Activated CD4-positive, alpha-beta T cell treated with anti-CD3 and anti-CD28 coated beads for 36 hours (primary cell): ENCODE measurements around the gene ADGRD2. TPM values are rescaled to one million over a fixed set of nuclear protein-coding genes. Genes with fewer than 3 reads are reported as not detected.

Experiments used
- ATAC-seq: fragments of 200-7000 bp; cut with Tn5 transposase; one replicate; pipeline ENCODE4 v1.10.0; 2021; ENCODE audit warnings: mild to moderate bottlenecking, moderate library complexity
- CTCF ChIA-PET: fragments of 350-600 bp; sonication (Branson Sonifier 250); formaldehyde crosslinking; loops from one replicate; lab custom pipeline; 2021; ENCODE audit warnings: antibody characterized with exemption; lab: Charles Lee
- POLR2A ChIA-PET: fragments of 350-600 bp; sonication (Branson Sonifier 250); formaldehyde crosslinking; loops from one replicate; lab custom pipeline; 2021; ENCODE audit warnings: antibody characterized with exemption, inconsistent platforms; lab: Charles Lee
- DNase-seq: peaks from one replicate; pipeline ENCODE4 v3.0.0-alpha.2; 2020
- H3K27ac Mint-ChIP-seq: one replicate; pipeline ENCODE4 v1.8.0; 2021; ENCODE audit warnings: mixed read lengths
- H3K27me3 Mint-ChIP-seq: one replicate; pipeline ENCODE4 v1.8.0; 2021; ENCODE audit warnings: mixed read lengths
- H3K36me3 Mint-ChIP-seq: one replicate; pipeline ENCODE4 v1.8.0; 2021; ENCODE audit warnings: low read depth, mixed read lengths
- H3K4me1 Mint-ChIP-seq: one replicate; pipeline ENCODE4 v1.8.0; 2021; ENCODE audit warnings: mixed read lengths
- H3K4me3 Mint-ChIP-seq: one replicate; pipeline ENCODE4 v1.8.0; 2021; ENCODE audit warnings: mild to moderate bottlenecking, moderate library complexity, mixed read lengths
- H3K9me3 Mint-ChIP-seq: one replicate; pipeline ENCODE4 v1.8.0; 2021; ENCODE audit warnings: low read depth, mixed read lengths
- intact Hi-C, 2 experiments: fragments of 100-400 bp; cut with DNase I in 1 of 2; cut with micrococcal nuclease in 1 of 2; formaldehyde crosslinking; loops; one replicate each; pipeline versions ENCODE4 v1.14.2 to v1.15.1; 2022 to 2024; cut with DNase I, micrococcal nuclease
- total RNA-seq, 2 experiments: library from RNA; stranded (reverse); gene quantifications; one replicate each; pipeline ENCODE4 v1.2.3, GENCODE V29; 2021

Gene ADGRD2
- total RNA-seq, 2 experiments from 2014 or later: not detected

DNA sequence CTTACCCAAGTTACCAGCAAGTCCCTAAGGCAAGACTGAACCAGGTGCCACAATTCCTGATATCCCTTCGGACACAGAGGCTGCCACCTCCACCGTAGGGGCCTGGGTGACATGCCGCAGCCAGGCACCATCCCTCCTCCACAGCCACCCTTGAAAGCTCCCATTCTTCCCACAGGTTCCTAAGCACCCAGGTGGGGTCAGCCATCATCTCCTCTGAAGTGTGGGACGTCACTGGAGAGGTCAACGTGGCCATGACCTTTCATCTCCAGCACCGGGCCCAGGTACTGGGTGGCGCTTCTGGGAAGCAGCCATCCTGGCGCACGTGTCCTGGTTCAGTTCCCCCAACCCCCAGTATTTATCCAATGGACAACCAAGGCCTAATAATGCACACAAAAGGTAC lies 8.2 kb downstream of the ADGRD2 start:
- intact Hi-C loops: no loop called here
- Mint-ChIP-seq H3K9me3 (no peaks in the 10 kb centered on the region), H3K27ac (no peak overlapping the region), H3K4me1 (no peaks in the 10 kb centered on the region), H3K4me3 (no peak overlapping the region), H3K27me3 (peaks cover 2% of the 10 kb centered on the region), H3K36me3 (no peaks in the 10 kb centered on the region)
- ChIA-PET POLR2A (no interaction called here), CTCF (no interaction called here)
- no peak for ATAC-seq
- no peak for DNase-seq

DNA sequence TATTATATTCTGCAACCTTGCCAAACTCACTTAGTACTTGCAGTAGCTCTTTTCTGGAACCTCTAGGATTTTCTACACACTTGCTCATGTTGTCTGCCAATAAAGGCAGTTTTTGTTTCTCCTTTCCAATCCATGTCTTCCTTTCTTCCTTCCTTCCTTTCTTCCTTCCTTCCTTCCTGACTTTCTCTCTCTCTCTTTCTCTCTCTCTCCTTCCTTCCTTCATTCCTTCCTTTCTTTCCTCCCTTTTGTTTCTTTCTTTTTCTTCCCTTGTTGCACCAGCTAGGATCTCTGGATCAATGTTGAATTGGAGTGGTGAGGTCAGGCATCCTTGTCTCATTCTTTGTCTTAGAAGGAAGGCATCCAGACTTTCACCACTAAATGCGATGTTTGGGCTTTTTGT lies 12.5 kb downstream of the ADGRD2 start:
- CTCF ChIA-PET: no interaction called here
- Mint-ChIP-seq H3K4me3 (no peak overlapping the region), H3K27ac (no peak overlapping the region), H3K9me3 (no peaks in the 10 kb centered on the region), H3K36me3 (no peaks in the 10 kb centered on the region), H3K4me1 (no peaks in the 10 kb centered on the region), H3K27me3 (peaks cover 5% of the 10 kb centered on the region)
- intact Hi-C loops: no loop called here
- DNase-seq: no peak
- ATAC-seq: no peak
- POLR2A ChIA-PET: no interaction called here

DNA sequence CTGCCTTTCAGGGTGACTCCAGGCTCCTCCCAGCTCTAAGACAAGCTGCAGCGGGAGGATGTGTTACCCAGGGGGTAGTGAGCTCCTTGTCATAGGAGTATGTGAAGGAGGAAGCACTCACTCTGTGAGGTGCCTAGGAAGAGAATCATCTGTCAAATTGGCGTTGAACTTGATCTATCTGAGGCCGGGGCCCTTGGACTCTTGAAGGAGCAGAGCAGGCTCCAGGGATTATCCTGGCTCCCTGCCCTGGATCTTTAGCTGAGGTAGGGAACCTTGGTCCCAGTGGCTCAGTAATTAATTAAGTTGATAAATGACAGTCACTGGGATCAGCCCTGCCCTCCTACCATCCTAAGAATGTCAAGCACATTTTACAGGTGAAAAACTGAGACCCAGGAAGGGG lies 15.5 kb downstream of the ADGRD2 start:
- H3K9me3 Mint-ChIP-seq: no peaks in the 10 kb centered on the region
- no peak for DNase-seq
- ATAC-seq: no peak
- intact Hi-C loops: no loop called here
- H3K36me3 Mint-ChIP-seq: no peaks in the 10 kb centered on the region
- CTCF ChIA-PET: no interaction called here
- H3K4me1 Mint-ChIP-seq: no peaks in the 10 kb centered on the region
- peaks cover 6% of the 10 kb centered on the region for H3K27me3 Mint-ChIP-seq
- POLR2A ChIA-PET: no interaction called here
- no peak overlapping the region for H3K4me3 Mint-ChIP-seq
- no peak overlapping the region for H3K27ac Mint-ChIP-seq

DNA sequence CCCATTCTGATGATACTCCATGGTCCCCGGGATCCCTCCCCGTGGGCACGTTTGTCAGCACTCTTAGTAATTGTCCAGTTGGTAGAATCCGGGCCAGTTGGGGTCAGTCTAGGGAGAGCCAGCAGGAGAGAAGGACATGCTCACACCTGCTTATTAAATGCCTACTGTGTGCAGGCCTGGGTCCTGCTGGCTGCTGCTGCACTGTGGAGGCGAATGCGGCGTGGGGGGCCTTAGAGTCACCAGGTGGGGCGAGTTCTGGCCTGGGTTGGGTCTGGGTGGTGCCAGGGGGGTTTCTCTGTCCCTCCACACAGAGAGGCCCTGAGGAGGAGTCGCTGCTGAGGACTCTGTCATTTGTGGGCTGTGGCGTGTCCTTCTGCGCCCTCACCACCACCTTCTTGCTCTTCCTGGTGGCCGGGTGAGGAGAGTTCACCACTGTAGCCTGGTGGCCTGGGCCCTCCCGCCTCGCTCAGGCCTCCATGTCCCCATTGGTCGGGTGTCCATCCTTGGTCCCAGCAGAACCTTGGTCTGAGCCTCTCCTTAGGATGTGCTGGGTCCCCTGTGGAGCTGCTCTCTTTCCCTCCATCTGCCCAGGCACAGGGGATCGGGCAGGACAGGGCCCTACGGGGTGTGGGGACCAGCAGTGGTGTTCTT lies 17.3 kb downstream of the ADGRD2 start:
- ATAC-seq (no peak), DNase-seq (no peak)
- intact Hi-C loops: no loop called here

DNA sequence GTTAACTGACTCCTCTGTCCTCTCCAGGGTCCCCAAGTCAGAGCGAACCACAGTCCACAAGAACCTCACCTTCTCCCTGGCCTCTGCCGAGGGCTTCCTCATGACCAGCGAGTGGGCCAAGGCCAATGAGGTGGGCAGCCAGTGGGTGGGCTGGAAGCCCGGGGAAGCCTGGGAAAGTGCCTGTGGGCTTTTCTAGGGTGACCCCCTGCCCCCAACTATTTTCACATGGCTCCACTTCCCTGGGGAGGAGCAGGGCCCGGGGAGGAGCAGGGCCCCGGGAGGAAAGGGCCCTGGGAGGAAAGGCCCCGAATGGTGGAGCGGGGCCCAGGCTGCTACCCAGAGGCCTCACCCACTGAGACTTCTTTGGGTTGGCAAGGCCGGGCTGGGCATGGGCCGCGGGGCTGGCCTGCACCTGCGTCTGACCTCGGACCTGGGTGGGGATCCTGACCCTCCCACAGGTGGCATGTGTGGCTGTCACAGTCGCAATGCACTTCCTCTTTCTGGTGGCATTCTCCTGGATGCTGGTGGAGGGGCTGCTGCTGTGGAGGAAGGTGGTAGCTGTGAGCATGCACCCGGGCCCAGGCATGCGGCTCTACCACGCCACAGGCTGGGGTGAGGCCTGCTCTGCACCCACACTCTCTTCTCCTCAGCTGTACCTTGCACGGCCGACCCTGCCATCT lies 17.9 kb downstream of the ADGRD2 start:
- no peaks in the 10 kb centered on the region for H3K4me1 Mint-ChIP-seq
- H3K27ac Mint-ChIP-seq: no peak overlapping the region
- ChIA-PET CTCF (no interaction called here), POLR2A (no interaction called here)
- ATAC-seq: no peak
- intact Hi-C loops: no loop called here
- peaks cover 6% of the 10 kb centered on the region for H3K27me3 Mint-ChIP-seq
- H3K4me3 Mint-ChIP-seq: no peak overlapping the region
- H3K9me3 Mint-ChIP-seq: no peaks in the 10 kb centered on the region
- DNase-seq: no peak
- H3K36me3 Mint-ChIP-seq: no peaks in the 10 kb centered on the region

More for the DNA sequence above, 17.3 kb downstream of the ADGRD2 start:
- Mint-ChIP-seq H3K27ac (no peak overlapping the region), H3K4me1 (no peaks in the 10 kb centered on the region), H3K36me3 (no peaks in the 10 kb centered on the region), H3K4me3 (no peak overlapping the region), H3K9me3 (no peaks in the 10 kb centered on the region), H3K27me3 (peaks cover 6% of the 10 kb centered on the region)
- CTCF ChIA-PET: no interaction called here
- POLR2A ChIA-PET: no interaction called here

DNA sequence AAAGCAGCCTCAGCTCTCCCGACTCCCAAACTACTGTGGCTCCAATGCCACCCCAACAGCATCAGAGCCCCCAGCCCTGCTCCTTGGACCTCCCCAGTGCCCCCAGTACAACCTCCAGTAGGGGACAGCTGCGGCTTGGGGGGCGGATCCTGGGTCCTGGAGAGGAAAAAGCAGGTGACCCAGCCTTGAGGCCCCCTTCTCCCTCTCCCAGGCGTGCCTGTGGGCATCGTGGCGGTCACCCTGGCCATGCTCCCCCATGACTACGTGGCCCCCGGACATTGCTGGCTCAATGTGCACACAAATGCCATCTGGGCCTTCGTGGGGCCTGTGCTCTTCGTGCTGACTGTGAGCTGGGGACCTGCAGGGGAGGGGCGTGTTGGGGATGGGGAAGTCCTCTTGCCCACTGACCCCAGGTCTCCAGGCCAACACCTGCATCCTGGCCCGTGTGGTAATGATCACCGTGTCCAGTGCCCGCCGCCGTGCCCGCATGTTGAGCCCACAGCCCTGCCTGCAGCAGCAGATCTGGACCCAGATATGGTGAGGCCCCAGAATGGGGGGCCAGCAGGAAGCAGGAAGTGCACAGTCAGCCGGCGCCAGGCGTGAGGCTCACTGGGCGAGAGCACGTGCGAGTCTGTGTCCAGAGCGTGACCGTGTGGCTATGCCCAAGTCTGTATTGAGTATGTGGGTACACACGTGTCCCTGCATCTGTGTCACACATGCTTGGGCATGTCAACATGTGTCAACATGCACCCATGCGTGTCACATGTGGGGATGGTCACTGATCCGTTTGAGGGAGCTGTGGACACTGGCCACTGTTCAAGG lies 19.0 kb downstream of the ADGRD2 start:
- POLR2A ChIA-PET: no interaction called here
- intact Hi-C loops: no loop called here
- H3K27ac Mint-ChIP-seq: no peak overlapping the region
- H3K36me3 Mint-ChIP-seq: no peaks in the 10 kb centered on the region
- no peaks in the 10 kb centered on the region for H3K4me1 Mint-ChIP-seq
- CTCF ChIA-PET: interaction anchor here (0.6 kb wide), 1 partner anchor 103 kb away, joined by 3 read pairs; no protein-coding TSS in a partner anchor
- no peak for DNase-seq
- no peaks in the 10 kb centered on the region for H3K9me3 Mint-ChIP-seq
- no peak for ATAC-seq
- H3K4me3 Mint-ChIP-seq: no peak overlapping the region
- peaks cover 8% of the 10 kb centered on the region for H3K27me3 Mint-ChIP-seq

DNA sequence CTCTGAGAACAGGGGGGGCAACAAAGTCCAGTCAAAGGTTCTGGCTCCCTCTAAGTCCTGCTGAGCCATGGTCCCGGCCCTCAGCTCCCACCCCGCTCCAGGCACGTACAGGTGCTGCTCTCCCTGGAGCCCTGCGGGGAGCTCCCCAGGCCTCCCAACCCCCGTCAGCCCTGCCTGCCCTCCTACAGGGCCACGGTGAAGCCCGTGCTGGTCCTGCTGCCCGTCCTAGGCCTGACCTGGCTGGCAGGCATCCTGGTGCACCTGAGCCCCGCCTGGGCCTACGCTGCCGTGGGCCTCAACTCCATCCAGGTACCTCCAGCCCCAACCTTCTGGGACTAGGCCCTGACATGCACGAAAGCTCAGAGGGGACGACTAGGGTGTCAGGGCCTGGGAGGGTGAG lies 20.1 kb downstream of the ADGRD2 start:
- ChIA-PET POLR2A (no interaction called here), CTCF (no interaction called here)
- no peaks in the 10 kb centered on the region for H3K9me3 Mint-ChIP-seq
- DNase-seq (no peak), ATAC-seq (no peak)
- no peak overlapping the region for H3K27ac Mint-ChIP-seq
- H3K4me3 Mint-ChIP-seq: no peak overlapping the region
- H3K36me3 Mint-ChIP-seq: no peaks in the 10 kb centered on the region
- intact Hi-C loops: no loop called here
- H3K4me1 Mint-ChIP-seq: no peaks in the 10 kb centered on the region
- H3K27me3 Mint-ChIP-seq: peaks cover 5% of the 10 kb centered on the region

DNA sequence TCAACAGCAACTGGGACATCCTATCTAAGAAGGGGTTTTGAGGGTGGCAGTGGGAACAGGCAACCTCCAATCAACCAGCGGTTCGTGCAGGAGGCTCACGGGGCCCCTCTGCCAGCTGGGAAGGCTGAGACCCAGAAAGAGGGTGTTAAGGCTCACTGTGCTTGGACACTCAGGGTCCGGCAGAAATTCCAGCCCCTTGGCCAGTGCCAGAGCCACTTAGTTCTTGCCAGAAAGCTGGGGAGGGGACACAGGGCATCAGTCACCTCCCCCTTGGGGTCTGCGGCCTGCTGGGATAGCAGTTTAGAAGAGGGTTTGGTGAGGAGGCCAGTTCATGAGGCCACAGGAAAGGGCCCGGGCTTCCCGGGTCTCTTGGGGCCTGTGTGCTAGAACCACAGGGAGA lies 20.5 kb downstream of the ADGRD2 start:
- Mint-ChIP-seq H3K4me1 (no peaks in the 10 kb centered on the region), H3K27me3 (peaks cover 4% of the 10 kb centered on the region), H3K9me3 (no peaks in the 10 kb centered on the region), H3K36me3 (no peaks in the 10 kb centered on the region), H3K27ac (no peak overlapping the region), H3K4me3 (no peak overlapping the region)
- ChIA-PET POLR2A (no interaction called here), CTCF (interaction anchor here (0.7 kb wide), 1 partner anchor 66 kb away, joined by 3 read pairs; no protein-coding TSS in a partner anchor)
- ATAC-seq (no peak), DNase-seq (no peak)
- intact Hi-C loops: no loop called here

DNA sequence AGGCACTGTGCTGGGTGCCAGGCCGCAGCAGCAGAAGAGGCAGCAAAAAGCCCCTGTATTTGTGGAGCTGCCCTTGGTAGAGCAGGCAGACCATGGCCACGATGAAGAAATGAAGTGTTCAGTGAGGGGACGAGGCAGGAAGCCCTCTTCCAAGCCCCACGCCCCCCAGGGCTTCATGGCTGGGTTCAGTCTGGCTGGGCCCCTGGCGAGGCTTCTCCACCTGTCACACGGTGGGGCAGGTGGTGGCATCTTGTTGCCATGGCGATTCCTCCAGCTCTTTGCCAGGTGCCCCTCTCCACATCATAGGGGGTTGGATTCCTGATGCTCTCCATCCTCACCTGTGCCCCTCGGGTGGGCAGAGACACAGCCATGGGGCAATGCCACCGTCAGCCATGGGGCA lies 21.5 kb downstream of the ADGRD2 start:
- intact Hi-C loops: no loop called here
- H3K4me3 Mint-ChIP-seq: no peak overlapping the region
- H3K27ac Mint-ChIP-seq: no peak overlapping the region
- H3K9me3 Mint-ChIP-seq: no peaks in the 10 kb centered on the region
- ChIA-PET CTCF (no interaction called here), POLR2A (no interaction called here)
- DNase-seq (no peak), ATAC-seq (no peak)
- no peaks in the 10 kb centered on the region for H3K4me1 Mint-ChIP-seq
- H3K36me3 Mint-ChIP-seq: no peaks in the 10 kb centered on the region
- peaks cover 7% of the 10 kb centered on the region for H3K27me3 Mint-ChIP-seq

DNA sequence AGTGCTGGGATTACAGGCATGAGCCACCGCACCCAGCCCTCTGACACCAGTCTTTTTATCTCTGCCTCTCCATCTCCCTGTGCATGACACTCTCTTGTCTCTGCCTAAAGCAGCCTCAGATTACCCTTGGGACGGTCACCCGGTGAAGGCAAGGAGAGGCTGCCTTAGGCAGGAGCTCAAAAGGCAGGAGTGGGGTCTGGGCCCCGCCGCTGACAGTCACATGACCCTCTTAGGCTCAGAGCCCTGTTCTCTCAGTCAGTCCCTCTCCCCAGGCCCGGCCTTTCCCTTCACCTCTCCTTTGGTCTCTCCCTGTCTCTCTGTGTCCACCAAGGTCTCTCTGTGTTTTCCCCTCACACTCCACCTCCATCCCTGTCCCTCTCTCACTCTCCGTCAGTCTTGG lies 22.5 kb downstream of the ADGRD2 start:
- Mint-ChIP-seq H3K4me3 (no peak overlapping the region), H3K9me3 (no peaks in the 10 kb centered on the region), H3K4me1 (no peaks in the 10 kb centered on the region), H3K27me3 (peaks cover 7% of the 10 kb centered on the region), H3K36me3 (no peaks in the 10 kb centered on the region), H3K27ac (no peak overlapping the region)
- intact Hi-C loops: no loop called here
- DNase-seq: no peak
- ChIA-PET CTCF (no interaction called here), POLR2A (no interaction called here)
- no peak for ATAC-seq

DNA sequence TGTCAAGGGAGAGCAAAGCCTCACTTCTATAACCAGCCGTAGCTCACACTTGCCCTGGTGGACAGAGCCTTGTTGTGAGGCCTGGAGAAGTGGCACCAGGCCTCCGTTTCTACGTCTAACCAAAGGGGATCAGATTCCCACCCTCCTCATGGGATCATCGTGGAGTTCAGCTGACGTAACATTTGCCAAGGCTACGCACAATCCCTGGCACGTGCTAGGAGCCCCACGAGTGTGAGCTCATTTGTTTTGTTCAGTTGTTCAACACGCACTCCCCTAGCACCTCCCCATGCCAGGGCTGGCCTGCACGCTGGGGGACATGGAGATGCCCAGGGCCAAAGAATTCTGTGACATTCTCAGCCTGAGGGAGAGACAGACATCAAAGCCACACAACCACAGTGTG lies 23.1 kb downstream of the ADGRD2 start:
- Mint-ChIP-seq H3K27me3 (peaks cover 8% of the 10 kb centered on the region), H3K4me1 (no peaks in the 10 kb centered on the region), H3K9me3 (no peaks in the 10 kb centered on the region), H3K4me3 (no peak overlapping the region), H3K36me3 (no peaks in the 10 kb centered on the region), H3K27ac (no peak overlapping the region)
- DNase-seq (no peak), ATAC-seq (no peak)
- CTCF ChIA-PET: no interaction called here
- POLR2A ChIA-PET: no interaction called here
- intact Hi-C loops: no loop called here

DNA sequence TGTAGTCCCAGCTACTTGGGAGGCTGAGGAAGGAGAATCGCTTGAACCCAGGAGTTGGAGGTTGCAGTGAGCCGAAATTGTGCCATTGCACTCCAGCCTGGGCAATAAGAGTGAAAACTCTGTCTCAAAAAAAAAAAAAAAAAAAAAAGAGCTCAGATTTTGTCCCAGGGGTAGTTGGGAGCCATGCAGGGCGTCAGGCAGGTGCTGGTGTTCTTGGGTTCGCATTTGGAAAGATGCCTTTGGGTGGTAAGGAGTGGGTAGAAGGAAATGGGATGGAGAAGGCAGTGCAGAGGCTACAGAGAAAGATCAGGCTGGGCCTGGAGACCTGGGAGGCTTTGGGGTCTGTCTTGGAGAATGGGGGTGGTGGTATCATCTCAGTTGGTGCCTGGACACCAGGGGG lies 23.9 kb downstream of the ADGRD2 start:
- Mint-ChIP-seq H3K4me3 (no peak overlapping the region), H3K27me3 (peaks cover 14% of the 10 kb centered on the region), H3K9me3 (no peaks in the 10 kb centered on the region), H3K4me1 (no peaks in the 10 kb centered on the region), H3K36me3 (no peaks in the 10 kb centered on the region), H3K27ac (no peak overlapping the region)
- ATAC-seq: no peak
- CTCF ChIA-PET: no interaction called here
- DNase-seq: no peak
- POLR2A ChIA-PET: no interaction called here
- intact Hi-C loops: no loop called here
